T-helper 9 cell (primary cell): ENCODE results near the gene ADM2.
"Not testable (repeated sequence)": the region's sequence is repeated elsewhere in the genome, so short reads cannot be mapped to it uniquely, and the experiment has no call there.

Experiments used
- DNase-seq: peaks from one replicate; pipeline ENCODE4 v3.0.0-alpha.2; 2020

ADM2 gene

GRCh38 chr22:50506611-50507420, 25.5 kb downstream of the ADM2 start:
- no peak for DNase-seq

- DNase-seq: peak; percentile 94
Observed at GRCh38 chr22:50507421-50507990, 26.2 kb downstream of the ADM2 start, which contains the start of gene LMF2. LMF2 (minus strand) TSS chr22:50507702; CDS start chr22:50507675, 27 bp downstream.

- peak; percentile 96 for DNase-seq
Observed at GRCh38 chr22:50507991-50508884, 26.9 kb downstream of the ADM2 start, which contains the start of gene NCAPH2. NCAPH2 (plus strand) TSS chr22:50508224; CDS start chr22:50508338, 114 bp downstream.

GRCh38 chr22:50508897-50509296, 27.6 kb downstream of the ADM2 start:
- no peak for DNase-seq

GRCh38 chr22:50513175-50513574, 31.8 kb downstream of the ADM2 start:
- no peak for DNase-seq

GRCh38 chr22:50516068-50516467, 34.7 kb downstream of the ADM2 start:
- DNase-seq: no peak

GRCh38 chr22:50516891-50517290, 35.5 kb downstream of the ADM2 start:
- DNase-seq: no peak

GRCh38 chr22:50517495-50518260, 36.3 kb downstream of the ADM2 start:
- no peak for DNase-seq

GRCh38 chr22:50518606-50519005, 37.3 kb downstream of the ADM2 start:
- DNase-seq: no peak

- no peak for DNase-seq
Observed at GRCh38 chr22:50519151-50519550, 37.8 kb downstream of the ADM2 start.

GRCh38 chr22:50520184-50520583, 38.8 kb downstream of the ADM2 start:
- not testable (repeated sequence) for DNase-seq

- DNase-seq: no peak
Observed at GRCh38 chr22:50520826-50521453, 39.6 kb downstream of the ADM2 start.

- DNase-seq: no peak
Observed at GRCh38 chr22:50521710-50522109, 40.4 kb downstream of the ADM2 start.

GRCh38 chr22:50522208-50522805, 41.0 kb downstream of the ADM2 start:
- DNase-seq: no peak

GRCh38 chr22:50522806-50523438, 41.6 kb downstream of the ADM2 start:
- DNase-seq: no peak

GRCh38 chr22:50523458-50523805, 42.1 kb downstream of the ADM2 start:
- no peak for DNase-seq

GRCh38 chr22:50523806-50524675, 42.7 kb downstream of the ADM2 start:
- no peak for DNase-seq

- no peak for DNase-seq
Observed at GRCh38 chr22:50524676-50525103, 43.3 kb downstream of the ADM2 start.

GRCh38 chr22:50525104-50525857, 43.9 kb downstream of the ADM2 start, which contains the start of gene SCO2:
SCO2 (minus strand) TSS chr22:50525598; CDS start chr22:50524411, 1,187 bp downstream.
- peak; percentile 95 for DNase-seq
